ENCODE measurements around the gene PRKCZ. TPM values are rescaled to one million over a fixed set of nuclear protein-coding genes. Genes with fewer than 3 reads are reported as not detected.

PRKCZ gene
- total RNA-seq, 1 donor from 2014 or later: 2.3 TPM

- DNase-seq (ENCODE audit: extremely low read depth, low read depth, low spot score): no peak
These were observed 9.9 kb downstream of the PRKCZ start for GRCh38 chr1:2060072-2060471.

- DNase-seq (ENCODE audit: extremely low read depth, low read depth, low spot score): no peak
These were observed 10.3 kb downstream of the PRKCZ start for GRCh38 chr1:2060535-2060934.

- DNase-seq (ENCODE audit: extremely low read depth, low read depth, low spot score): no peak
These were observed 11.0 kb downstream of the PRKCZ start for GRCh38 chr1:2061065-2061778.

GRCh38 chr1:2065699-2066098 lies 15.5 kb downstream of the PRKCZ start:
- no peak for DNase-seq (ENCODE audit: extremely low read depth, low read depth, low spot score)

- no peak for DNase-seq (ENCODE audit: extremely low read depth, low read depth, low spot score)
These were observed 17.2 kb downstream of the PRKCZ start for GRCh38 chr1:2067393-2067792.

GRCh38 chr1:2067981-2068380 lies 17.8 kb downstream of the PRKCZ start:
- no peak for DNase-seq (ENCODE audit: extremely low read depth, low read depth, low spot score)

- DNase-seq (ENCODE audit: extremely low read depth, low read depth, low spot score): no peak
These were observed 18.7 kb downstream of the PRKCZ start for GRCh38 chr1:2068951-2069350.

GRCh38 chr1:2070016-2070415 lies 19.8 kb downstream of the PRKCZ start:
- DNase-seq (ENCODE audit: extremely low read depth, low read depth, low spot score): no peak

GRCh38 chr1:2070800-2071530 lies 20.8 kb downstream of the PRKCZ start:
- no peak for DNase-seq (ENCODE audit: extremely low read depth, low read depth, low spot score)

- no peak for DNase-seq (ENCODE audit: extremely low read depth, low read depth, low spot score)
These were observed 22.0 kb downstream of the PRKCZ start for GRCh38 chr1:2072109-2072806.

GRCh38 chr1:2072891-2073290 lies 22.7 kb downstream of the PRKCZ start:
- no peak for DNase-seq (ENCODE audit: extremely low read depth, low read depth, low spot score)

GRCh38 chr1:2073382-2074230 lies 23.4 kb downstream of the PRKCZ start:
- no peak for DNase-seq (ENCODE audit: extremely low read depth, low read depth, low spot score)

GRCh38 chr1:2074396-2074795 lies 24.2 kb downstream of the PRKCZ start:
- no peak for DNase-seq (ENCODE audit: extremely low read depth, low read depth, low spot score)

GRCh38 chr1:2074944-2075740 lies 24.9 kb downstream of the PRKCZ start:
- DNase-seq (ENCODE audit: extremely low read depth, low read depth, low spot score): no peak

- DNase-seq (ENCODE audit: extremely low read depth, low read depth, low spot score): no peak
These were observed 26.6 kb downstream of the PRKCZ start for GRCh38 chr1:2076826-2077225.

- no peak for DNase-seq (ENCODE audit: extremely low read depth, low read depth, low spot score)
These were observed 28.0 kb downstream of the PRKCZ start for GRCh38 chr1:2078170-2078569.

- no peak for DNase-seq (ENCODE audit: extremely low read depth, low read depth, low spot score)
These were observed 29.3 kb downstream of the PRKCZ start for GRCh38 chr1:2079396-2080085.

GRCh38 chr1:2080140-2080539 lies 29.9 kb downstream of the PRKCZ start:
- no peak for DNase-seq (ENCODE audit: extremely low read depth, low read depth, low spot score)

- no peak for DNase-seq (ENCODE audit: extremely low read depth, low read depth, low spot score)
These were observed 30.7 kb downstream of the PRKCZ start for GRCh38 chr1:2080884-2081283.

Measured in glomerular endothelial cell (primary cell).